PFSK-1 (cell line): ENCODE data around the gene CIAO2B.

Experiments
- FOXP2 ChIP-seq: optimal IDR thresholded peaks from 2 replicates; pipeline ENCODE3; 2011; ENCODE audit warnings: borderline replicate concordance, control low read depth, inconsistent platforms; ENCODE audit not compliant: insufficient read depth; ENCODE audit errors: extremely low read length, extremely low read depth
- POLR2AphosphoS5 ChIP-seq: IDR thresholded peaks from 2 replicates; pipeline ENCODE4 v1.6.1; 2012; ENCODE audit warnings: low read depth, mild to moderate bottlenecking, control low read depth, low read length, moderate library complexity
- SIN3A ChIP-seq: IDR thresholded peaks from 2 replicates; pipeline ENCODE4 v1.6.1; 2012; ENCODE audit warnings: mild to moderate bottlenecking, low read length, moderate library complexity, borderline replicate concordance; ENCODE audit not compliant: insufficient read depth
- TAF1 ChIP-seq: IDR thresholded peaks from 2 replicates; pipeline ENCODE4 v1.6.1; 2012; ENCODE audit warnings: low read length, control low read depth, borderline replicate concordance; ENCODE audit not compliant: insufficient read depth
- TF ChIP-seq, protein P1 (sequence below), 2 experiments: IDR thresholded peaks; 2 replicates each; pipeline versions ENCODE4 v1.6.1 to v1.8.0; 2011 to 2012; ENCODE audit warnings: low read depth in 2 of 2, low read length in 2 of 2, control low read depth in 1 of 2, inconsistent platforms in 1 of 2, mild to moderate bottlenecking in 1 of 2, moderate library complexity in 1 of 2; ENCODE audit not compliant: insufficient read depth in 1 of 2

Gene CIAO2B

DNA sequence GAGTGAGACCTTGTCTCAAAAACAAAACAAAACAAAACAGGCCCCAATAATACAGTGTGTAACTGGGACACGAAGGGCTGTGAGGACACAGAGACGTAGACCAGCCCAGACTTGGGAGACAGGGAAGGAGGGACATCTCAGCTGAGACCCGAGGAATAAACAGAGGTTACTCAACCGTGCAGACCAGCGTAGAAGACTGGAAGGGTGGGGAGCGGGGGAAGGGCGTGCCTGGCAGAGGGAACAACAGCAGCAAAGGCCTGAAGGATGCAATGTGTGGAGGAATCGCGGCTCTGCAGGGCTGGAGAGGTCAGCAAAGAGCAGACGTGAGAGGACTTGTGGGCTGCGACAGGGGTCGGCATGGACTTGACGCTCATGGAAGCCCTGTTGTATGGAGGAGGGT lies 42.5 kb upstream of the CIAO2B start:
- no peak for TF ChIP-seq POLR2AphosphoS5
- no peak for TF ChIP-seq SIN3A
- no peak for TF ChIP-seq FOXP2
- no peak for TF ChIP-seq TAF1
- TF ChIP-seq, protein P1, sequence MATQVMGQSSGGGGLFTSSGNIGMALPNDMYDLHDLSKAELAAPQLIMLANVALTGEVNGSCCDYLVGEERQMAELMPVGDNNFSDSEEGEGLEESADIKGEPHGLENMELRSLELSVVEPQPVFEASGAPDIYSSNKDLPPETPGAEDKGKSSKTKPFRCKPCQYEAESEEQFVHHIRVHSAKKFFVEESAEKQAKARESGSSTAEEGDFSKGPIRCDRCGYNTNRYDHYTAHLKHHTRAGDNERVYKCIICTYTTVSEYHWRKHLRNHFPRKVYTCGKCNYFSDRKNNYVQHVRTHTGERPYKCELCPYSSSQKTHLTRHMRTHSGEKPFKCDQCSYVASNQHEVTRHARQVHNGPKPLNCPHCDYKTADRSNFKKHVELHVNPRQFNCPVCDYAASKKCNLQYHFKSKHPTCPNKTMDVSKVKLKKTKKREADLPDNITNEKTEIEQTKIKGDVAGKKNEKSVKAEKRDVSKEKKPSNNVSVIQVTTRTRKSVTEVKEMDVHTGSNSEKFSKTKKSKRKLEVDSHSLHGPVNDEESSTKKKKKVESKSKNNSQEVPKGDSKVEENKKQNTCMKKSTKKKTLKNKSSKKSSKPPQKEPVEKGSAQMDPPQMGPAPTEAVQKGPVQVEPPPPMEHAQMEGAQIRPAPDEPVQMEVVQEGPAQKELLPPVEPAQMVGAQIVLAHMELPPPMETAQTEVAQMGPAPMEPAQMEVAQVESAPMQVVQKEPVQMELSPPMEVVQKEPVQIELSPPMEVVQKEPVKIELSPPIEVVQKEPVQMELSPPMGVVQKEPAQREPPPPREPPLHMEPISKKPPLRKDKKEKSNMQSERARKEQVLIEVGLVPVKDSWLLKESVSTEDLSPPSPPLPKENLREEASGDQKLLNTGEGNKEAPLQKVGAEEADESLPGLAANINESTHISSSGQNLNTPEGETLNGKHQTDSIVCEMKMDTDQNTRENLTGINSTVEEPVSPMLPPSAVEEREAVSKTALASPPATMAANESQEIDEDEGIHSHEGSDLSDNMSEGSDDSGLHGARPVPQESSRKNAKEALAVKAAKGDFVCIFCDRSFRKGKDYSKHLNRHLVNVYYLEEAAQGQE (IDR thresholded peaks at IDR 0.05; ENCODE audit: insufficient read depth in 1 of 2, low read depth in 2 of 2, low read length in 2 of 2), result no peak

DNA sequence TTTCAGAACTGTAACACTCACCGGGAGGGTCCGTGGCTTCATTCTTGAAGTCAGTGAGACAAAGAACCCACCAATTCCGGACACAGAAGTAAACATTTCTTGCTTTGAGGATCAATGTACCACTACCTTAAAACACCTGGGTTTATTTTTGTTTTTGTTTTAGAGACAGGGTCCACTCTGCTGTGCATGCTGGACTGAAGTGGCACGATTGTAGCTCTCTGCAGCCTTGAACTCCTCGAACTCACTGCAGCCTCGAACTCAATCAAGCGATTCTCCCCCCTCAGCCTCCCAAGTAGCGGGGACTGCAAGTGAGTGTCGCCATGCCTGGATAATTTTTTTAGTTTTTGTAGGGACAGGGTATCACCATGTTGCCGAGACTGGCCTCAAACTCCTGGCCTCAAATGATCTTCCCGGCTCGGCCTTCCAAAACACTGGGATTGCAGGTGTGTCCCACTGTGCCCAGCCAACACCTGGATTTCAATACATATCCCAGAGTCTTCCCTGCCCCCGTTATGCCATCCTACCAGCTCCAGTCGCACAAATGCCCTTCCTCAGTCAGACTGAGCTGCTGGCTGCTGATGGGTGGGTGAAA lies 41.2 kb upstream of the CIAO2B start:
- no peak for TF ChIP-seq POLR2AphosphoS5
- TF ChIP-seq, protein P1 (IDR thresholded peaks at IDR 0.05; ENCODE audit: insufficient read depth in 1 of 2, low read depth in 2 of 2, low read length in 2 of 2), result no peak
- no peak for TF ChIP-seq FOXP2
- TF ChIP-seq SIN3A, result no peak
- TF ChIP-seq TAF1, result no peak

DNA sequence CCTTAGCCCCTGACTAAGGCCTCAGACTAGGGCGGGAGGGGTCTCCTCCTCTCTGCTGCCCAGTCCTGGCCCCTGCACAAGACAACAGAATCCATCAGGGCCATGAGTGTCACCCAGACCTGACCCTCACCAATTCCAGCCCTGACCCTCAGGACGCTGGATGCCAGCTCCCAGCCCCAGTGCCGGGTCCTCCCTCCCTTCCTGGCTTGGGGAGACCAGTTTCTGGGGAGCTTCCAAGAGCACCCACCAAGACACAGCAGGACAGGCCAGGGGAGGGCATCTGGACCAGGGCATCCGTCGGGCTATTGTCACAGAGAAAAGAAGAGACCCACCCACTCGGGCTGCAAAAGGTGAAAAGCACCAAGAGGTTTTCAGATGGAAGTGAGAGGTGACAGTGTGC lies 39.5 kb upstream of the CIAO2B start:
- TF ChIP-seq FOXP2, result no peak
- no peak for TF ChIP-seq POLR2AphosphoS5
- TF ChIP-seq SIN3A, result no peak
- TF ChIP-seq TAF1, result no peak
- TF ChIP-seq, protein P1 (IDR thresholded peaks at IDR 0.05; ENCODE audit: insufficient read depth in 1 of 2, low read depth in 2 of 2, low read length in 2 of 2), result no peak

DNA sequence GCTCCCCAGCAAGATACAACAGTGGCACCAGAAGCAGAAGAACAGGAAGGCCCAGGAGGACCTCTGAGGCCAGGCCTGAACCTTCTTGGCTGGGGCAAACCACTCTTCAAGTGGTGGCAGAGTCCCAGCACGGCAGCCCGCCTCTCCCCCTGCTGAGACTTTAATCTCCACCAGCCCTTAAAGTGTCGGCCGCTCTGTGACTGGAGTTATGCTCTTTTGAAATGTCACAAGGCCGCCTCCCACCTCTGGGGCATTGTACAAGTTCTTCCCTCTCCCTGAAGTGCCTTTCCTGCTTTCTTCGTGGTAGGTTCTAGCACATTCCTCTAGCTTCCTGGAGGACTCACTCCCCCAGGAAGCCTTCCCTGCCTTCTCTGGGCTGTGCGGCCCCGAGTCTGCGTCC lies 38.8 kb upstream of the CIAO2B start:
- TF ChIP-seq, protein P1 (IDR thresholded peaks at IDR 0.05; ENCODE audit: insufficient read depth in 1 of 2, low read depth in 2 of 2, low read length in 2 of 2), result no peak
- TF ChIP-seq SIN3A (no peak), POLR2AphosphoS5 (no peak)
